ENCODE data around the gene PHOX2A.
"Not testable (repeated sequence)": the region's sequence is repeated elsewhere in the genome, so short reads cannot be mapped to it uniquely, and the experiment has no call there.

The PHOX2A gene

GRCh38 chr11:72203163-72203562 is 40.8 kb downstream of the PHOX2A start (continued):
- no peak for TF ChIP-seq ZSCAN18 (tag by site-specific recombination; IDR thresholded peaks at IDR 0.05)
- no peak for TF ChIP-seq ZNF354C (tag by site-specific recombination; IDR thresholded peaks at IDR 0.05; ENCODE audit: borderline replicate concordance, low read depth)
- no peak for TF ChIP-seq INSM2 (tag by site-specific recombination; IDR thresholded peaks at IDR 0.05)
- TF ChIP-seq ZNF488 (tag by site-specific recombination; IDR thresholded peaks at IDR 0.05) = no peak
- no peak for TF ChIP-seq ZNF18 (tag by site-specific recombination; IDR thresholded peaks at IDR 0.05)
- TF ChIP-seq ZNF24 (tag by site-specific recombination; IDR thresholded peaks at IDR 0.05) = no peak

GRCh38 chr11:72202571-72202970 is 41.4 kb downstream of the PHOX2A start:
- ChIA-PET POLR2A (interaction anchor here (1.0 kb wide), 1 partner anchor 34 kb away, joined by 3 read pairs; no protein-coding TSS in a partner anchor), CTCF (interaction anchor here (0.6 to 1.0 kb wide), 5 partner anchors 19 to 233 kb away, joined by 3 to 5 read pairs (median 4); no protein-coding TSS in a partner anchor)
- TF ChIP-seq ZNF292 (tag by site-specific recombination; IDR thresholded peaks at IDR 0.05; ENCODE audit: borderline replicate concordance, low read depth) (no peak), ZSCAN18 (tag by site-specific recombination; IDR thresholded peaks at IDR 0.05) (no peak), ZEB2 (tag by site-specific recombination; IDR thresholded peaks at IDR 0.05) (no peak), ZFHX2 (tag by site-specific recombination; conservative IDR thresholded peaks at IDR 0.05) (no peak), ZNF24 (tag by site-specific recombination; IDR thresholded peaks at IDR 0.05) (no peak), YY1 (tag by site-specific recombination; IDR thresholded peaks at IDR 0.05) (no peak), ZNF555 (tag by site-specific recombination; conservative IDR thresholded peaks at IDR 0.05) (no peak)
- Histone ChIP-seq H3K4me3 (ENCODE audit: low read depth, low read length) (no peak overlapping the region), H3K4me1 (ENCODE audit: control insufficient read depth, insufficient read depth, low read length) (no peaks in the 10 kb centered on the region), H3K27ac (ENCODE audit: extremely low read depth, low read depth, low read length) (no peak overlapping the region), H3K9me3 (ENCODE audit: control insufficient read depth, insufficient read depth, low read depth, low read length) (no peaks in the 10 kb centered on the region), H3K36me3 (ENCODE audit: control insufficient read depth in 2 of 2, insufficient read depth in 1 of 2, low read length in 2 of 2) (no peaks in the 10 kb centered on the region)

- H3K36me3 ChIP-seq (ENCODE audit: control insufficient read depth in 2 of 2, insufficient read depth in 1 of 2, low read length in 2 of 2); CTCF ChIA-PET; H3K4me3 ChIP-seq (ENCODE audit: low read depth, low read length); H3K9me3 ChIP-seq (ENCODE audit: control insufficient read depth, insufficient read depth, low read depth, low read length); H3K4me1 ChIP-seq (ENCODE audit: control insufficient read depth, insufficient read depth, low read length); POLR2A ChIA-PET; H3K27ac ChIP-seq (ENCODE audit: extremely low read depth, low read depth, low read length): not testable (repeated sequence)
Measured at GRCh38 chr11:72201445-72201844, 42.5 kb downstream of the PHOX2A start.

Measured in HEK293 (cell line).